GM23338 (cell line): Measurements from ENCODE around the gene FAM222A. TPM values are rescaled to one million over a fixed set of nuclear protein-coding genes. Genes with fewer than 3 reads are reported as not detected.
A peak's percentile ranks its signal among the peaks of the same experiment; 100 is the strongest.

Experiments used
- ATAC-seq: fragments of 200-7000 bp; cut with Tn5 transposase; 3 replicates; pipeline ENCODE4 v1.9.1; 2020
- DNase-seq: peaks from one replicate; pipeline ENCODE4 v3.0.0-alpha.2; 2015; ENCODE audit warnings: low spot score
- H2AFZ ChIP-seq: fragments of 200-600 bp; sonication (generic); 2 replicates; pipeline ENCODE4 v1.8.0; 2016; ENCODE audit warnings: antibody characterized with exemption, mild to moderate bottlenecking, moderate library complexity
- H3F3A ChIP-seq: fragments of 200-600 bp; sonication (generic); replicated peaks from 2 replicates; pipeline ENCODE4 v1.8.0; 2017; ENCODE audit warnings: antibody characterized with exemption, mixed run types, low read depth
- H3K27ac ChIP-seq: fragments of 200-600 bp; sonication (generic); 2 replicates; pipeline ENCODE4 v1.6.1; 2016; ENCODE audit warnings: low read depth
- H3K27me3 ChIP-seq: fragments of 200-600 bp; sonication (generic); 2 replicates; pipeline ENCODE4 v1.8.0; 2016; ENCODE audit warnings: mild to moderate bottlenecking, mixed run types, moderate library complexity; ENCODE audit not compliant: insufficient read depth
- H3K36me3 ChIP-seq: fragments of 200-600 bp; sonication (generic); 2 replicates; pipeline ENCODE4 v1.8.0; 2016; ENCODE audit warnings: mild to moderate bottlenecking; ENCODE audit not compliant: insufficient read depth
- H3K4me1 ChIP-seq: fragments of 200-600 bp; sonication (generic); 2 replicates; pipeline ENCODE4 v1.8.0; 2016; ENCODE audit warnings: mild to moderate bottlenecking, moderate library complexity; ENCODE audit not compliant: insufficient read depth
- H3K4me2 ChIP-seq: fragments of 200-600 bp; sonication (generic); 2 replicates; pipeline ENCODE4 v1.7.1; 2017; ENCODE audit warnings: mixed run types
- H3K4me3 ChIP-seq: fragments of 200-600 bp; sonication (generic); 2 replicates; pipeline ENCODE4 v1.6.1; 2016; ENCODE audit warnings: mixed run types
- H3K79me2 ChIP-seq: fragments of 200-600 bp; sonication (generic); replicated peaks from 2 replicates; pipeline ENCODE4 v1.8.0; 2017; ENCODE audit warnings: mild to moderate bottlenecking; ENCODE audit not compliant: insufficient read depth
- H3K9me2 ChIP-seq: fragments of 200-600 bp; sonication (generic); 2 replicates; pipeline ENCODE4 v1.8.0; 2017; ENCODE audit not compliant: insufficient read depth
- H4K20me1 ChIP-seq: fragments of 200-600 bp; sonication (generic); replicated peaks from 2 replicates; pipeline ENCODE4 v1.8.0; 2017; ENCODE audit warnings: mild to moderate bottlenecking; ENCODE audit not compliant: insufficient read depth
- H3K27ac Mint-ChIP-seq: 2 replicates; pipeline ENCODE4 v1.8.0; 2020; ENCODE audit warnings: inconsistent platforms, mild to moderate bottlenecking, moderate library complexity, mixed read lengths
- H3K27me3 Mint-ChIP-seq: 3 replicates; pipeline ENCODE4 v1.8.0; 2022; ENCODE audit warnings: low read depth, mild to moderate bottlenecking, moderate library complexity, mixed read lengths, inconsistent platforms; ENCODE audit not compliant: insufficient read depth, poor library complexity
- H3K36me3 Mint-ChIP-seq: 3 replicates; pipeline ENCODE4 v1.8.0; 2021; ENCODE audit warnings: low read depth, mild to moderate bottlenecking, inconsistent platforms, moderate library complexity, mixed read lengths
- H3K4me1 Mint-ChIP-seq: 3 replicates; pipeline ENCODE4 v1.8.0; 2020; ENCODE audit warnings: mild to moderate bottlenecking, inconsistent platforms, mixed read lengths
- H3K4me3 Mint-ChIP-seq: 3 replicates; pipeline ENCODE4 v1.8.0; 2021; ENCODE audit warnings: moderate library complexity, mild to moderate bottlenecking, inconsistent platforms, mixed read lengths
- H3K9me3 Mint-ChIP-seq: 3 replicates; pipeline ENCODE4 v1.8.0; 2020; ENCODE audit warnings: moderate library complexity, mild to moderate bottlenecking, inconsistent platforms, mixed read lengths
- CREB1 ChIP-seq: fragments of 250-450 bp; sonication (Bioruptor Pico); IDR thresholded peaks from 2 replicates; pipeline ENCODE4 v1.5.0; 2020; ENCODE audit warnings: low read depth, mild to moderate bottlenecking, moderate library complexity
- CTCF ChIP-seq, 2 experiments: fragments of 200-600 bp in 1 of 2; sonication (generic) in 1 of 2; conservative IDR thresholded peaks; 2 replicates each; pipeline versions ENCODE4 v1.5.1 to v1.6.1; 2016 to 2017; ENCODE audit warnings: antibody characterized with exemption in 2 of 2, low read depth in 2 of 2, mild to moderate bottlenecking in 2 of 2, moderate library complexity in 1 of 2
- POLR2AphosphoS5 ChIP-seq: IDR thresholded peaks from 2 replicates; pipeline ENCODE4 v1.6.1; 2016; ENCODE audit warnings: antibody characterized with exemption, low read depth
- STAT1 ChIP-seq: IDR thresholded peaks from one replicate; pipeline ENCODE4 v1.6.1; 2016; ENCODE audit warnings: antibody characterized with exemption; ENCODE audit not compliant: unreplicated experiment
- ZNF462 ChIP-seq: fragments of 250-450 bp; sonication (Bioruptor Pico); IDR thresholded peaks from 2 replicates; pipeline ENCODE4 v1.5.0; 2020; ENCODE audit warnings: mild to moderate bottlenecking, moderate library complexity
- polyA plus RNA-seq: library from polyadenylated mRNA; unstranded; fragments of >200 nt; fragmentation: Nextera tagmentation; extraction: Ambion mirVana; gene quantifications from 2 replicates; pipeline ENCODE4 v1.2.1, GENCODE V29; 2016
- total RNA-seq: library from RNA; depleted of rRNA; stranded (reverse); fragments of >200 nt; shearing (Covaris generic); gene quantifications from 2 replicates; pipeline ENCODE4 v1.2.3, GENCODE V29; 2014

FAM222A gene
- total and polyA plus RNA-seq, 2 experiments from 2014 or later, result 0.78 to 2.1 TPM

- ATAC-seq, result peak; percentile 48
- H3K27me3 Mint-ChIP-seq, result peaks cover 39% of the 10 kb centered on the region
- H4K20me1 ChIP-seq, result peaks cover 3% of the 10 kb centered on the region; the same call in 1 of the 2 replicates
Measured at GRCh38 chr12:109719123-109720022, 5.7 kb downstream of the FAM222A start.

More at GRCh38 chr12:109719123-109720022, 5.7 kb downstream of the FAM222A start:
- Mint-ChIP-seq H3K4me1 (peaks cover 36% of the 10 kb centered on the region), H3K27ac (peak overlapping the region; percentile 82), H3K4me3 (peak overlapping the region; percentile 57), H3K36me3 (no peaks in the 10 kb centered on the region), H3K9me3 (no peaks in the 10 kb centered on the region)
- Histone ChIP-seq H2AFZ (peak overlapping the region; percentile 80; the same call in 1 of the 2 replicates), H3F3A (peaks cover 10% of the 10 kb centered on the region; the same call in 1 of the 2 replicates), H3K79me2 (no peaks in the 10 kb centered on the region), H3K36me3 (no peaks in the 10 kb centered on the region), H3K9me2 (no peaks in the 10 kb centered on the region), H3K4me1 (peaks cover 18% of the 10 kb centered on the region; the same call in 1 of the 2 replicates), H3K27ac (no peak overlapping the region), H3K4me3 (peak overlapping the region; percentile 50; the same call in 1 of the 2 replicates), H3K27me3 (peaks cover 45% of the 10 kb centered on the region), H3K4me2 (peak overlapping the region; percentile 72)
- DNase-seq, result peak; percentile 77
- TF ChIP-seq POLR2AphosphoS5 (no peak), STAT1 (no peak), ZNF462 (no peak), CTCF (conservative IDR thresholded peaks at IDR 0.05; ENCODE audit: low read depth in 2 of 2) (peak; percentile 52 to 57), CREB1 (CRISPR knock-in tag) (no peak)
